Hepatocyte (in vitro differentiated cells): ENCODE measurements around the gene FBL. TPM values are rescaled to one million over a fixed set of nuclear protein-coding genes. Genes with fewer than 3 reads are reported as not detected.

Experiments
- DNase-seq: peaks from one replicate; pipeline ENCODE4 v3.0.0-alpha.2; 2016; ENCODE audit warnings: low spot score
- H2AFZ ChIP-seq: fragments of 200-600 bp; sonication (generic); 2 replicates; pipeline ENCODE4 v1.6.0; 2016; ENCODE audit warnings: antibody characterized with exemption, mild to moderate bottlenecking
- H3K27ac ChIP-seq: fragments of 200-600 bp; sonication (generic); 2 replicates; pipeline ENCODE4 v1.5.1; 2016; ENCODE audit warnings: mild to moderate bottlenecking
- H3K27me3 ChIP-seq: fragments of 200-600 bp; sonication (generic); 2 replicates; pipeline ENCODE4 v1.6.1; 2016
- H3K36me3 ChIP-seq: fragments of 200-600 bp; sonication (generic); replicated peaks from 2 replicates; pipeline ENCODE4 v1.5.1; 2016; ENCODE audit warnings: low read depth; ENCODE audit not compliant: insufficient read depth
- H3K4me1 ChIP-seq: fragments of 200-600 bp; sonication (generic); 2 replicates; pipeline ENCODE4 v1.5.1; 2016; ENCODE audit warnings: mild to moderate bottlenecking, moderate library complexity; ENCODE audit not compliant: insufficient read depth
- H3K4me2 ChIP-seq: fragments of 200-600 bp; sonication (generic); 2 replicates; pipeline ENCODE4 v1.6.0; 2016
- H3K4me3 ChIP-seq: fragments of 200-600 bp; sonication (generic); 2 replicates; pipeline ENCODE4 v1.5.1; 2016; ENCODE audit warnings: mild to moderate bottlenecking
- H3K79me2 ChIP-seq: fragments of 200-600 bp; sonication (generic); 2 replicates; pipeline ENCODE4 v1.6.0; 2017; ENCODE audit warnings: mild to moderate bottlenecking
- H3K9me2 ChIP-seq: fragments of 200-600 bp; sonication (generic); replicated peaks from 2 replicates; pipeline ENCODE4 v1.6.0; 2017; ENCODE audit warnings: mild to moderate bottlenecking; ENCODE audit not compliant: insufficient read depth
- H3K9me3 ChIP-seq: fragments of 200-600 bp; sonication (generic); 2 replicates; pipeline ENCODE4 v1.5.1; 2016; ENCODE audit warnings: low read depth, mild to moderate bottlenecking
- H4K20me1 ChIP-seq: fragments of 200-600 bp; sonication (generic); 2 replicates; pipeline ENCODE4 v1.6.0; 2016; ENCODE audit warnings: mild to moderate bottlenecking; ENCODE audit not compliant: insufficient read depth, poor library complexity, severe bottlenecking
- CTCF ChIP-seq: fragments of 200-600 bp; sonication (generic); IDR thresholded peaks from 2 replicates; pipeline ENCODE4 v1.5.1; 2016; ENCODE audit warnings: antibody characterized with exemption, mild to moderate bottlenecking; ENCODE audit not compliant: poor library complexity
- EZH2 ChIP-seq: fragments of 200-600 bp; sonication (generic); IDR thresholded peaks from 2 replicates; pipeline ENCODE4 v1.6.1; 2016; ENCODE audit warnings: antibody characterized with exemption, mild to moderate bottlenecking, borderline replicate concordance
- EZH2phosphoT487 ChIP-seq: fragments of 200-600 bp; sonication (generic); IDR thresholded peaks from one replicate; pipeline ENCODE4 v1.6.1; 2018; ENCODE audit warnings: antibody characterized with exemption, mild to moderate bottlenecking, low read depth, moderate library complexity; ENCODE audit not compliant: unreplicated experiment, severe bottlenecking
- WGBS: methylation state at CpG from one replicate; pipeline ENCODE4 v1.1.6; 2016; ENCODE audit warnings: low lambda C conversion rate; ENCODE audit errors: missing lambda C conversion rate; 5-methylcytosine and 5-hydroxymethylcytosine counted together
- polyA plus RNA-seq: library from polyadenylated mRNA; unstranded; fragments of >200 nt; fragmentation: Nextera tagmentation; extraction: Ambion mirVana; gene quantifications from 2 replicates; pipeline ENCODE4 v1.2.1, GENCODE V29; 2016
- total RNA-seq: library from RNA; depleted of rRNA; stranded (reverse); fragments of >200 nt; gene quantifications from 2 replicates; pipeline ENCODE4 v1.2.3, GENCODE V29; 2014

Gene FBL
- total and polyA plus RNA-seq, 2 experiments from 2014 or later, result 69.6 to 104 TPM

- peak overlapping the region; percentile 85 for H2AFZ ChIP-seq
- peaks cover 22% of the 10 kb centered on the region for H3K4me1 ChIP-seq
- H3K36me3 ChIP-seq, result no peaks in the 10 kb centered on the region
- peaks cover 53% of the 10 kb centered on the region for H3K79me2 ChIP-seq
- H3K4me3 ChIP-seq, result peak overlapping the region; percentile 83
- no peaks in the 10 kb centered on the region for H3K9me3 ChIP-seq
- peak; percentile 48 for DNase-seq
- H3K27ac ChIP-seq, result peak overlapping the region; percentile 93
- H3K27me3 ChIP-seq, result no peaks in the 10 kb centered on the region
- peaks cover 6% of the 10 kb centered on the region for H4K20me1 ChIP-seq
- WGBS, result 2% methylated on average over 17 of the region's 17 CpGs
- peak; percentile 12 for TF ChIP-seq CTCF
- no peak for TF ChIP-seq EZH2phosphoT487
- peak overlapping the region; percentile 78 for H3K4me2 ChIP-seq
- no peaks in the 10 kb centered on the region for H3K9me2 ChIP-seq
Observed at GRCh38 chr19:39845584-39845932, 621 bp downstream of the FBL start.

- Histone ChIP-seq H2AFZ (peak overlapping the region; percentile 85), H3K4me2 (peak overlapping the region; percentile 78), H3K27me3 (no peaks in the 10 kb centered on the region), H3K36me3 (no peaks in the 10 kb centered on the region), H3K4me3 (peak overlapping the region; percentile 83), H3K9me2 (no peaks in the 10 kb centered on the region), H3K27ac (no peak overlapping the region), H3K4me1 (peaks cover 22% of the 10 kb centered on the region), H4K20me1 (peaks cover 6% of the 10 kb centered on the region), H3K79me2 (peaks cover 57% of the 10 kb centered on the region), H3K9me3 (no peaks in the 10 kb centered on the region)
- no peak for DNase-seq
- 35% methylated on average over 5 of the region's 5 CpGs for WGBS
- TF ChIP-seq EZH2phosphoT487 (no peak), CTCF (no peak), EZH2 (no peak)
Observed at GRCh38 chr19:39845172-39845571, 1.0 kb downstream of the FBL start.

- peak overlapping the region; percentile 78 for H3K4me2 ChIP-seq
- H3K4me1 ChIP-seq, result peaks cover 22% of the 10 kb centered on the region
- no peaks in the 10 kb centered on the region for H3K36me3 ChIP-seq
- H2AFZ ChIP-seq, result no peak overlapping the region
- DNase-seq, result peak; percentile 65
- H3K9me2 ChIP-seq, result no peaks in the 10 kb centered on the region
- no peaks in the 10 kb centered on the region for H3K27me3 ChIP-seq
- H3K9me3 ChIP-seq, result no peaks in the 10 kb centered on the region
- no peak overlapping the region for H3K27ac ChIP-seq
- WGBS, result 80% methylated on average over 4 of the region's 4 CpGs
- H3K4me3 ChIP-seq, result no peak overlapping the region
- H4K20me1 ChIP-seq, result peaks cover 6% of the 10 kb centered on the region
- H3K79me2 ChIP-seq, result peaks cover 66% of the 10 kb centered on the region
- TF ChIP-seq EZH2, result no peak
- TF ChIP-seq EZH2phosphoT487, result no peak
- TF ChIP-seq CTCF, result peak; percentile 62
Observed at GRCh38 chr19:39843919-39844793, 2.0 kb downstream of the FBL start.
